Measurements from ENCODE around the gene FOSB.
"Not testable (repeated sequence)": the region's sequence is repeated elsewhere in the genome, so short reads cannot be mapped to it uniquely, and the experiment has no call there.

Gene FOSB

GRCh38 chr19:45506246-45506988, 38.6 kb downstream of the FOSB start:
- peak; percentile 97 for DNase-seq (ENCODE audit: low spot score)

GRCh38 chr19:45506989-45507871, 39.4 kb downstream of the FOSB start, which contains the start of gene VASP:
VASP (plus strand) TSS chr19:45507479; CDS start chr19:45507772, 293 bp downstream.
- peak; percentile 92 for DNase-seq (ENCODE audit: low spot score)

- DNase-seq (ENCODE audit: low spot score) = no peak
These were observed 40.1 kb downstream of the FOSB start for GRCh38 chr19:45507872-45508416.

- DNase-seq (ENCODE audit: low spot score) = no peak
These were observed 40.6 kb downstream of the FOSB start for GRCh38 chr19:45508417-45508860.

GRCh38 chr19:45508861-45509691, 41.3 kb downstream of the FOSB start:
- peak; percentile 72 for DNase-seq (ENCODE audit: low spot score)

- DNase-seq (ENCODE audit: low spot score) = no peak
These were observed 41.9 kb downstream of the FOSB start for GRCh38 chr19:45509692-45510015.

GRCh38 chr19:45510352-45510751, 42.6 kb downstream of the FOSB start:
- DNase-seq (ENCODE audit: low spot score) = not testable (repeated sequence)

GRCh38 chr19:45511074-45511473, 43.3 kb downstream of the FOSB start:
- no peak for DNase-seq (ENCODE audit: low spot score)

GRCh38 chr19:45512881-45513483, 45.2 kb downstream of the FOSB start:
- DNase-seq (ENCODE audit: low spot score) = no peak

GRCh38 chr19:45514376-45515051, 46.7 kb downstream of the FOSB start:
- no peak for DNase-seq (ENCODE audit: low spot score)

- DNase-seq (ENCODE audit: low spot score) = peak; percentile 47
These were observed 47.4 kb downstream of the FOSB start for GRCh38 chr19:45515081-45515624.

GRCh38 chr19:45515807-45516401, 48.1 kb downstream of the FOSB start:
- DNase-seq (ENCODE audit: low spot score) = no peak

- no peak for DNase-seq (ENCODE audit: low spot score)
These were observed 49.4 kb downstream of the FOSB start for GRCh38 chr19:45517238-45517637.

- no peak for DNase-seq (ENCODE audit: low spot score)
These were observed 50.1 kb downstream of the FOSB start for GRCh38 chr19:45517641-45518468.

- DNase-seq (ENCODE audit: low spot score) = no peak
These were observed 50.7 kb downstream of the FOSB start for GRCh38 chr19:45518469-45518826.

GRCh38 chr19:45522010-45522941, 54.5 kb downstream of the FOSB start:
- no peak for DNase-seq (ENCODE audit: low spot score)

GRCh38 chr19:45523642-45524256, 56.0 kb downstream of the FOSB start:
- DNase-seq (ENCODE audit: low spot score) = peak; percentile 87
